KMS-11 (cell line): ENCODE measurements around the gene PALMD.

Source experiments
- H2AFZ ChIP-seq: fragments of 200-600 bp; sonication (generic); 2 replicates; pipeline ENCODE4 v1.6.1; 2016; ENCODE audit warnings: antibody characterized with exemption, mixed run types, low read depth
- H3K27ac ChIP-seq: fragments of 200-600 bp; sonication (generic); 2 replicates; pipeline ENCODE4 v1.6.1; 2016; ENCODE audit warnings: mild to moderate bottlenecking, mixed run types
- H3K27me3 ChIP-seq: fragments of 200-600 bp; sonication (generic); 2 replicates; pipeline ENCODE4 v1.6.1; 2017; ENCODE audit warnings: mild to moderate bottlenecking, low read depth, mixed run types, moderate library complexity; ENCODE audit not compliant: insufficient read depth
- H3K36me3 ChIP-seq: fragments of 200-600 bp; sonication (generic); 2 replicates; pipeline ENCODE4 v1.6.1; 2017; ENCODE audit warnings: mild to moderate bottlenecking, mixed run types; ENCODE audit not compliant: insufficient read depth
- H3K4me1 ChIP-seq: fragments of 200-600 bp; sonication (generic); 2 replicates; pipeline ENCODE4 v1.6.1; 2016; ENCODE audit warnings: mild to moderate bottlenecking, low read depth, mixed run types; ENCODE audit not compliant: poor library complexity, severe bottlenecking
- H3K4me2 ChIP-seq: fragments of 200-600 bp; sonication (generic); 2 replicates; pipeline ENCODE4 v1.7.0; 2016; ENCODE audit warnings: mild to moderate bottlenecking, mixed run types
- H3K4me3 ChIP-seq: fragments of 200-600 bp; sonication (generic); IDR thresholded peaks from 2 replicates; pipeline ENCODE4 v1.6.1; 2017; ENCODE audit warnings: low read depth, low read length, mixed read lengths; ENCODE audit not compliant: insufficient read depth
- H3K79me2 ChIP-seq: fragments of 200-600 bp; sonication (generic); 2 replicates; pipeline ENCODE4 v1.6.1; 2016; ENCODE audit warnings: low read depth, mixed run types; ENCODE audit not compliant: insufficient read depth
- H3K9ac ChIP-seq: fragments of 200-600 bp; sonication (generic); 2 replicates; pipeline ENCODE4 v1.6.1; 2016; ENCODE audit warnings: mild to moderate bottlenecking, mixed run types
- H4K20me1 ChIP-seq: fragments of 200-600 bp; sonication (generic); 2 replicates; pipeline ENCODE4 v1.6.1; 2016; ENCODE audit warnings: mild to moderate bottlenecking, mixed run types; ENCODE audit not compliant: insufficient read depth
- CTCF ChIP-seq: fragments of 200-600 bp; sonication (generic); conservative IDR thresholded peaks from 2 replicates; pipeline ENCODE4 v1.6.1; 2017; ENCODE audit warnings: low read depth, mild to moderate bottlenecking, antibody characterized with exemption, low read length, moderate library complexity, mixed read lengths

The PALMD gene

GRCh38 chr1:99675292-99675691 lies 29.4 kb downstream of the PALMD start:
- Histone ChIP-seq H3K9ac (no peak overlapping the region), H3K36me3 (no peaks in the 10 kb centered on the region), H2AFZ (no peak overlapping the region), H3K27ac (no peak overlapping the region), H3K27me3 (no peaks in the 10 kb centered on the region), H3K79me2 (no peaks in the 10 kb centered on the region), H3K4me1 (no peaks in the 10 kb centered on the region), H3K4me2 (no peak overlapping the region), H4K20me1 (no peaks in the 10 kb centered on the region), H3K4me3 (no peak overlapping the region)
- no peak for TF ChIP-seq CTCF

- no peaks in the 10 kb centered on the region for H3K36me3 ChIP-seq
Observed at GRCh38 chr1:99675994-99676393, 30.1 kb downstream of the PALMD start.

GRCh38 chr1:99676876-99677275 lies 31.0 kb downstream of the PALMD start:
- H3K4me1 ChIP-seq: no peaks in the 10 kb centered on the region
- no peak overlapping the region for H3K4me3 ChIP-seq
- no peaks in the 10 kb centered on the region for H3K36me3 ChIP-seq
- H4K20me1 ChIP-seq: no peaks in the 10 kb centered on the region
- H3K9ac ChIP-seq: no peak overlapping the region
- H2AFZ ChIP-seq: no peak overlapping the region
- no peaks in the 10 kb centered on the region for H3K79me2 ChIP-seq
- H3K27ac ChIP-seq: no peak overlapping the region
- TF ChIP-seq CTCF: no peak
- H3K27me3 ChIP-seq: no peaks in the 10 kb centered on the region
- H3K4me2 ChIP-seq: no peak overlapping the region

More at GRCh38 chr1:99675994-99676393, 30.1 kb downstream of the PALMD start:
- H3K79me2 ChIP-seq: no peaks in the 10 kb centered on the region
- H2AFZ ChIP-seq: no peak overlapping the region
- no peak overlapping the region for H3K4me2 ChIP-seq
- H3K4me3 ChIP-seq: no peak overlapping the region
- TF ChIP-seq CTCF: no peak
- no peaks in the 10 kb centered on the region for H3K4me1 ChIP-seq
- no peaks in the 10 kb centered on the region for H3K27me3 ChIP-seq
- H4K20me1 ChIP-seq: no peaks in the 10 kb centered on the region
- no peak overlapping the region for H3K27ac ChIP-seq
- H3K9ac ChIP-seq: no peak overlapping the region

- Histone ChIP-seq H3K79me2 (no peaks in the 10 kb centered on the region), H4K20me1 (no peaks in the 10 kb centered on the region), H3K36me3 (no peaks in the 10 kb centered on the region), H3K27me3 (no peaks in the 10 kb centered on the region), H3K4me3 (no peak overlapping the region), H3K4me1 (no peaks in the 10 kb centered on the region), H3K9ac (no peak overlapping the region), H2AFZ (no peak overlapping the region), H3K4me2 (no peak overlapping the region), H3K27ac (no peak overlapping the region)
- TF ChIP-seq CTCF: no peak
Observed at GRCh38 chr1:99677416-99677815, 31.5 kb downstream of the PALMD start.
